NCI-H1417 treated with DMSO at 0.1 percent for 48 hours (cell line): ENCODE measurements around the gene FNTB.

Experiments used
- DNase-seq: peaks from one replicate; lab custom pipeline; 2025; lab: John Stamatoyannopoulos, UW

The FNTB gene

GRCh38 chr14:64983439-64984310 is 3.0 kb upstream of the FNTB start:
- no peak for DNase-seq

- no peak for DNase-seq
These were observed 708 bp downstream of the FNTB start for GRCh38 chr14:64987438-64987767.

GRCh38 chr14:64990296-64990695 is 3.6 kb downstream of the FNTB start:
- DNase-seq = no peak

GRCh38 chr14:64990939-64991338 is 4.2 kb downstream of the FNTB start:
- DNase-seq = no peak

- DNase-seq = no peak
These were observed 5.7 kb downstream of the FNTB start for GRCh38 chr14:64992328-64992885.

- no peak for DNase-seq
These were observed 6.7 kb downstream of the FNTB start for GRCh38 chr14:64993266-64993930.

- DNase-seq = no peak
These were observed 7.8 kb downstream of the FNTB start for GRCh38 chr14:64994540-64994939.

- no peak for DNase-seq
These were observed 8.6 kb downstream of the FNTB start for GRCh38 chr14:64995291-64995690.

- no peak for DNase-seq
These were observed 10.6 kb downstream of the FNTB start for GRCh38 chr14:64997108-64997794.

GRCh38 chr14:64998455-64998931 is 11.8 kb downstream of the FNTB start:
- DNase-seq = no peak

GRCh38 chr14:65000898-65001591 is 14.3 kb downstream of the FNTB start:
- DNase-seq = no peak

- no peak for DNase-seq
These were observed 15.0 kb downstream of the FNTB start for GRCh38 chr14:65001723-65002122.

GRCh38 chr14:65002586-65003210 is 16.0 kb downstream of the FNTB start:
- no peak for DNase-seq

GRCh38 chr14:65003394-65003793 is 16.7 kb downstream of the FNTB start:
- no peak for DNase-seq

- no peak for DNase-seq
These were observed 19.6 kb downstream of the FNTB start for GRCh38 chr14:65006261-65006721.

- no peak for DNase-seq
These were observed 20.5 kb downstream of the FNTB start for GRCh38 chr14:65007202-65007601.

GRCh38 chr14:65010211-65010931 is 23.7 kb downstream of the FNTB start:
- DNase-seq = no peak

- DNase-seq = no peak
These were observed 24.8 kb downstream of the FNTB start for GRCh38 chr14:65011538-65011937.

- no peak for DNase-seq
These were observed 25.7 kb downstream of the FNTB start for GRCh38 chr14:65012353-65012752.

- no peak for DNase-seq
These were observed 28.7 kb downstream of the FNTB start for GRCh38 chr14:65015391-65015790.

GRCh38 chr14:65016471-65016870 is 29.8 kb downstream of the FNTB start:
- no peak for DNase-seq
